ENCODE results near the gene ZSWIM3. TPM values are rescaled to one million over a fixed set of nuclear protein-coding genes. Genes with fewer than 3 reads are reported as not detected.

Gene ZSWIM3
- total RNA-seq, 2 experiments from 2014 or later: 4.5 to 5.2 TPM

DNA sequence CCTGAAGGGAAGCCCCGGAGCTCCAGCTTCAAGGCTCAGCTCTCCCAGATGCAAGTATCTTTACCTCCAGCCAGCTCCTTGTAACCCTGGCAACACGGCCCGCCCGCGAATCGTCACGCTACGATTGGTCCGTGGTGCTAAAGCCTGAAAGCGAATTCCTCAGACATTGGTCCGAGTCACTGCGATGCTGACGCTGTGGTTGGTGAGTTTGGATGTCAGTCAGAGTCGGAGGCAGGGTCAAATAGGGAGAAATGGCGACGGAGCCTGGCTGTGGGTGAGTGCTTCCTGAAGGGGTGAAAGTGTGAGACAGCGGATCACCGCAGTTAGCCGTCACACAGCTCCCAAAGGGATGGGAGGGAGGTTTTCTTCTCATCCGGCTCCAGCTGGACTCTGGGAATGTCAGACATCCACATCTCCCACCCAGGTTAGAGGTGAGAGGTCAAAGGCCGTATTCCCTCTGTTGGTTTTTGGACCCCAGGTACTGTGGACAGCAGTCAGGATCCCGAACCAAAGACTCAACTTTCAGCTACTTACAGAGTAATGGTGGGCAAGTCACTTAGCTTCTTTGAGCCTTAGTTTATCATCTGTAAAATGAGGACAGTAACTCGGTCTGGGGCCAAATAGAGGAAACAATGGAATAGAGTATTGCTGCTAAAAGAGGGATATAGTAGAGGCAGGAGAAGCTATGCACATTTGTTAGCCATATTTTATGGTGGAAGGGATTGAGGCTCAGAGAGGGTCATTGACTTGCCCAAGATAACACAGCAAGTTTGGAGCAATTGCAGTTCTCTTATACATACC, 23.8 kb downstream of the ZSWIM3 start, which contains the start of gene ZSWIM1:
ZSWIM1 (plus strand) TSS at position 240 of the 801 bp plus-strand sequence. CDS start 1,366 bp downstream, outside the sequence.
- ChIA-PET POLR2A (interaction anchor here (0.6 to 2.4 kb wide), 5 partner anchors 9 to 90 kb away, joined by 3 to 15 read pairs (median 5); partner anchors contain the start of genes ACOT8, CTSA, NEURL2 and ZSWIM3), CTCF (interaction anchor here (1.0 to 2.4 kb wide), 6 partner anchors 9 to 91 kb away, joined by 3 to 10 read pairs (median 3); partner anchors contain the start of genes ACOT8 and ZSWIM3)

DNA sequence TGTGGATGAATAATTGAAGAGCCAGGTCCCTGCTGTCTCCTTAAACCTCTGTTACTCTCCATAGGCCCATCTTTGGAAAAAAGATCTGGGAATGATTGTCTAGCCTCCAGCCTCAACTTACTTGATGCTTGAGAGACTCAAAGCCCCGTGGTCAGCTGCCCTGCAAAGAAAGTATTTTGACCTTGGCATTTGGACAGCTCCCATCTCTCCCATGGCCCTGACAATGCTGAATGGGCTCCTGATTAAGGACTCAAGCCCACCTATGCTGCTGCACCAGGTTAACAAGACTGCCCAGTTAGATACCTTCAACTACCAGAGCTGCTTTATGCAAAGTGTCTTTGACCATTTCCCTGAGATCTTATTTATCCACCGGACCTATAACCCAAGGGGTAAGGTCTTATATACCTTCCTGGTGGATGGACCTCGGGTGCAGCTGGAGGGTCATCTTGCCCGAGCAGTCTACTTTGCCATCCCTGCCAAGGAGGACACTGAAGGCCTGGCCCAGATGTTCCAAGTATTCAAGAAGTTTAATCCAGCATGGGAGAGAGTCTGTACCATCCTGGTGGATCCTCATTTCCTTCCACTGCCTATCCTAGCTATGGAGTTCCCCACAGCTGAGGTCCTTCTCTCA, 25.2 kb downstream of the ZSWIM3 start:
- ChIA-PET POLR2A (interaction anchor here (1.3 kb wide), 1 partner anchor 51 kb away, joined by 3 read pairs; no protein-coding TSS in a partner anchor), CTCF (interaction anchor here (1.4 to 2.4 kb wide), 3 partner anchors 7 to 90 kb away, joined by 3 to 10 read pairs (median 4); no protein-coding TSS in a partner anchor)

GRCh38 chr20:45883100-45883469, 25.7 kb downstream of the ZSWIM3 start:
- ChIA-PET POLR2A (interaction anchor here (1.3 kb wide), 1 partner anchor 51 kb away, joined by 3 read pairs; no protein-coding TSS in a partner anchor), CTCF (interaction anchor here (1.4 kb wide), 1 partner anchor 21 kb away, joined by 4 read pairs; no protein-coding TSS in a partner anchor)

- POLR2A ChIA-PET: no interaction called here
- CTCF ChIA-PET: interaction anchor here (1.1 kb wide), 1 partner anchor 25 kb away, joined by 3 read pairs; the partner anchor contains the start of gene PLTP
These were observed 29.4 kb downstream of the ZSWIM3 start for GRCh38 chr20:45886590-45887345.

DNA sequence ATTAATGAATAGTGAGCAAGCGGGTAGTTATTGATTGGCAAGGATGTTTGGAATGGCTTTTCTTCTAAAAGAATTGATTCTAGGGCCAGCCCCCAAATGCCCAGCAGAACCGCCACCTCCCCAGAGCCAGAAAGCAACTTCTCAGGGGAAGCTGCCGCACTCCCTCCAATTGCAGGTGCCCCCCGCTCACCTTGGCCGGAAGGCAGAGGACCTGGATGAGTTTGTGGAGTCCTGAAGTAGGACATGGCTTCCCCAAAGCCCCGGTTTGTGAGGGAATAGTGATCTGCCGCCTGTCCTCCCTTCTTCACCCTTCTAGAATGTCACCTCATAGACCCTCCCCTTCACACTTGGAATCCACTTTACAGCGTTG, 29.9 kb downstream of the ZSWIM3 start, which contains the start of gene SPATA25:
SPATA25 (minus strand) TSS at position 277 of the 370 bp plus-strand sequence; CDS start at position 245, 32 bp downstream.
- POLR2A ChIA-PET: no interaction called here
- CTCF ChIA-PET: no interaction called here

DNA sequence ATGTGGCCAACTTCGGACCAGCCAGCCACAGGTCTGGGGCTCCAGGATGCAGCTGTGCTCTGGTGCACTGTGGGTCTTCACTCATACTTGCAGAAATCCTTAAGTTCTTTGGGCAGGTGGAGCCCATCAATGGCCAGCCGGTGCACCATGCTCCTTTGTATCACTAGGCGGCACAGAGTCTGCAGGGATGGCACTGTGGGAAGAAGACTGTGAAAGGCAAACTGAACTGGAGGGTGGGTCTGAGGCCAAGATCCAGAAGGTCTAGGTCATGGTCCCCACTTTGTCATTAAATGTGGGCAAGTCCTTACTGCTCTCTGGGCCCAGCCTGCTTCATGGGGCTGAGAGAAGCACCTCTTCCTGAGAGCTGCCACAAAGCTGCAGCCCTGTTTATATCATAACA, 31.3 kb downstream of the ZSWIM3 start:
- POLR2A ChIA-PET: no interaction called here

GRCh38 chr20:45890077-45890984, 32.9 kb downstream of the ZSWIM3 start:
- CTCF ChIA-PET: interaction anchor here (0.7 to 3.0 kb wide), 6 partner anchors 8 to 91 kb away, joined by 3 to 16 read pairs (median 4); partner anchors contain the start of gene ZSWIM1
- POLR2A ChIA-PET: interaction anchor here (0.9 to 2.3 kb wide), 5 partner anchors 9 to 77 kb away, joined by 3 to 10 read pairs (median 5); partner anchors contain the start of genes PCIF1, PLTP and ZSWIM1

More for the DNA sequence above, 31.3 kb downstream of the ZSWIM3 start:
- CTCF ChIA-PET: interaction anchor here (0.9 to 3.0 kb wide), 2 partner anchors 75 to 82 kb away, joined by 3 to 16 read pairs; no protein-coding TSS in a partner anchor

GRCh38 chr20:45890985-45891983, 33.9 kb downstream of the ZSWIM3 start, which contains the start of the genes CTSA and NEURL2:
Gene CTSA (plus strand): TSS chr20:45891335. CDS start chr20:45891569, 234 bp downstream.
Gene NEURL2 (minus strand): TSS chr20:45891208. CDS start chr20:45890991, 217 bp downstream.
- ChIA-PET CTCF (interaction anchor here (1.0 to 3.0 kb wide), 5 partner anchors 10 to 92 kb away, joined by 4 to 16 read pairs (median 4); partner anchors contain the start of gene ZSWIM1), POLR2A (interaction anchor here (0.6 to 2.3 kb wide), 6 partner anchors 10 to 79 kb away, joined by 3 to 10 read pairs (median 5); partner anchors contain the start of genes PCIF1, PLTP and ZSWIM1)

DNA sequence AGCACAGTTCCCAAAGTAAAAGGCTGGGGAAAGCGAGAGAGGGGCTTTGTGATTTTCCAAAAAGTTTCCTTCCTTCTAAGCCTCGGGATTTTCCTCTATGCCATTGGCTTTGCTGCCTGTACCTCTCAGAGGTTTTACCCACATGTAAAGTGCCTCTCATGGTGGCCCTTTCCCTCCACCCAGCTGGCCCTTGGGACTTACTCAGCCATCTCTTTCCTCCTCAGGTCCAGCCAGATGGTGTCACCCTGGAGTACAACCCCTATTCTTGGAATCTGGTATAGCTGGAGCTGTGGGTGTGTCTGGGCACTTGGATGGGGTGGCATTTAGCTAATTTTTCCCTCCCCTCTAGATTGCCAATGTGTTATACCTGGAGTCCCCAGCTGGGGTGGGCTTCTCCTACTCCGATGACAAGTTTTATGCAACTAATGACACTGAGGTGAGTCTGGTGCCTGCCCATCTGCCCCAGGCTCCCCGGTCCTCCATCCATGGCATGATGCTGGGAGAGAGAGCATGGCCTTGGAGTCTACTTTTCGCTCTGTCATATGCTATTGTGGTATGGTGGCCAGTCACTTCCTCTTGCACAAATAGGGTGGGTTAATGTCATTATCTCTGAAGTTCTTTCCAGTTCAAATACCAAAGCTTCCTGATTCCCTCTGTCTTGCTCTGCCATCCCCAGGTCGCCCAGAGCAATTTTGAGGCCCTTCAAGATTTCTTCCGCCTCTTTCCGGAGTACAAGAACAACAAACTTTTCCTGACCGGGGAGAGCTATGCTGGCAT, 34.8 kb downstream of the ZSWIM3 start:
- POLR2A ChIA-PET: interaction anchor here (1.0 to 1.4 kb wide), 2 partner anchors 42 to 80 kb away, joined by 3 to 7 read pairs; partner anchors contain the start of genes PCIF1 and ZNF335
- CTCF ChIA-PET: interaction anchor here (1.0 to 1.4 kb wide), 2 partner anchors 17 to 70 kb away, joined by 4 read pairs; no protein-coding TSS in a partner anchor

DNA sequence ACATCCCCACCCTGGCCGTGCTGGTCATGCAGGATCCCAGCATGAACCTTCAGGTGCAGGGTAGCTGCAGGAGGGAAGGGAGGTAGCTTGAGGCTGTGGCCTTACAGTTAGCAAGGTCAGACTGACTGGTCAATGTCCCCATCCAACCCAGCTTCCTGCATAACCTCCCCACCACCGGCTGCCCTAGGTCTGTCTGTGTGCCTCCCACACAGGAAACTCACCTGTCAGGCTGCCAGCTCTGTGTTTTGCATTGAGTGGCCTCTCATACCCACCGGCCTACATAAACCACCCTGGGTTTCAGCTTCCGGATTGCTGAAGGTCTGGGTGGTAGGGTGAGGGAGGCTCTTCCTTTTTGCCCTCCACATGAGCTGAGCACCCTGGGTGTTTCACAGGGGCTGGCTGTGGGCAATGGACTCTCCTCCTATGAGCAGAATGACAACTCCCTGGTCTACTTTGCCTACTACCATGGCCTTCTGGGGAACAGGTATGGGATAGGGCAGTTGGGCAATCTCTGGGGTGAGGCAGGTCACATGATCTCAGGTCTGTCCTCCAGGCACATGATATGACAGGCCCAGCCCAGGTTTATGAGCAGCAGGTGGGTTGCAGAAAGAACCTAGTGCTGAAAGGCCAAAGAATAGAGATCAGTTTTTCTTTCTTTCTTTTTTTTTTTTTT, 35.5 kb downstream of the ZSWIM3 start:
- ChIA-PET POLR2A (interaction anchor here (0.8 to 1.4 kb wide), 3 partner anchors 9 to 80 kb away, joined by 3 to 7 read pairs (median 3); partner anchors contain the start of genes PCIF1 and ZNF335), CTCF (interaction anchor here (0.6 to 1.1 kb wide), 2 partner anchors 31 to 119 kb away, joined by 3 to 4 read pairs; no protein-coding TSS in a partner anchor)

- ChIA-PET CTCF (interaction anchor here (1.1 kb wide), 1 partner anchor 118 kb away, joined by 3 read pairs; no protein-coding TSS in a partner anchor), POLR2A (no interaction called here)
These were observed 36.4 kb downstream of the ZSWIM3 start for GRCh38 chr20:45893831-45894230.

- ChIA-PET CTCF (no interaction called here), POLR2A (no interaction called here)
These were observed 37.4 kb downstream of the ZSWIM3 start for GRCh38 chr20:45894797-45895196.

- POLR2A ChIA-PET: no interaction called here
- CTCF ChIA-PET: no interaction called here
These were observed 39.3 kb downstream of the ZSWIM3 start for GRCh38 chr20:45896641-45897161.

- CTCF ChIA-PET: no interaction called here
- POLR2A ChIA-PET: interaction anchor here (0.6 kb wide), 1 partner anchor 82 kb away, joined by 5 read pairs; no protein-coding TSS in a partner anchor
These were observed 39.9 kb downstream of the ZSWIM3 start for GRCh38 chr20:45897289-45897688.
